ENCODE data around the gene CERK.
A peak's percentile ranks its signal among the peaks of the same experiment; 100 is the strongest.
"Not testable (repeated sequence)": the region's sequence is repeated elsewhere in the genome, so short reads cannot be mapped to it uniquely, and the experiment has no call there.

The CERK gene

GRCh38 chr22:46661221-46661851, 76.7 kb downstream of the CERK start:
- DNase-seq (ENCODE audit: low read depth) = peak; percentile 67

- no peak for DNase-seq (ENCODE audit: low read depth)
Observed at GRCh38 chr22:46660604-46661201, 77.3 kb downstream of the CERK start.

- no peak for DNase-seq (ENCODE audit: low read depth)
Observed at GRCh38 chr22:46659791-46660186, 78.3 kb downstream of the CERK start.

GRCh38 chr22:46659059-46659790, 78.8 kb downstream of the CERK start:
- no peak for DNase-seq (ENCODE audit: low read depth)

- no peak for DNase-seq (ENCODE audit: low read depth)
Observed at GRCh38 chr22:46657996-46658947, 79.8 kb downstream of the CERK start.

- no peak for DNase-seq (ENCODE audit: low read depth)
Observed at GRCh38 chr22:46657655-46657953, 80.4 kb downstream of the CERK start.

GRCh38 chr22:46656856-46657654, 81.0 kb downstream of the CERK start:
- no peak for DNase-seq (ENCODE audit: low read depth)

- no peak for DNase-seq (ENCODE audit: low read depth)
Observed at GRCh38 chr22:46655861-46656608, 82.0 kb downstream of the CERK start.

- no peak for DNase-seq (ENCODE audit: low read depth)
Observed at GRCh38 chr22:46654927-46655595, 83.0 kb downstream of the CERK start.

- DNase-seq (ENCODE audit: low read depth) = no peak
Observed at GRCh38 chr22:46654426-46654825, 83.6 kb downstream of the CERK start.

GRCh38 chr22:46653596-46653995, 84.5 kb downstream of the CERK start:
- DNase-seq (ENCODE audit: low read depth) = no peak

- DNase-seq (ENCODE audit: low read depth) = no peak
Observed at GRCh38 chr22:46652847-46653331, 85.2 kb downstream of the CERK start.

GRCh38 chr22:46652081-46652846, 85.8 kb downstream of the CERK start:
- peak; percentile 4 for DNase-seq (ENCODE audit: low read depth)

- DNase-seq (ENCODE audit: low read depth) = no peak
Observed at GRCh38 chr22:46651316-46651715, 86.7 kb downstream of the CERK start.

- no peak for DNase-seq (ENCODE audit: low read depth)
Observed at GRCh38 chr22:46650078-46650810, 87.8 kb downstream of the CERK start.

GRCh38 chr22:46649141-46650077, 88.6 kb downstream of the CERK start:
- peak; percentile 29 for DNase-seq (ENCODE audit: low read depth)

GRCh38 chr22:46648225-46648820, 89.7 kb downstream of the CERK start:
- DNase-seq (ENCODE audit: low read depth) = not testable (repeated sequence)
